Heart left ventricle (tissue), 13 donors: ENCODE measurements around the gene IQSEC1.

Experiments
- POLR2A ChIP-seq, 2 donors: fragments of 450-650 bp; IDR thresholded peaks; one replicate each; pipeline ENCODE4 v1.6.1; 2017; ENCODE audit warnings: antibody characterized with exemption in 2 of 2, mild to moderate bottlenecking in 2 of 2, moderate library complexity in 2 of 2
- TF ChIP-seq, protein P1 (sequence below), 12 donors: fragments of 200-600 bp; sonication (generic) in 4 of 12; IDR thresholded peaks; one replicate each; pipeline versions ENCODE4 v1.5.0 to v1.8.0; 2018 to 2022; ENCODE audit warnings: antibody characterized with exemption in 12 of 12, mild to moderate bottlenecking in 5 of 12
- donor health status: ischemic (EF 13 %, LVEDD 7.1; RV severe dilation, severe dysfunction).
- donor health status: DM: no; HTN: yes; CAD: no.
- donor health status: DM: no; HTN: no; CAD: no.
- donor health status: ischemic (EF 25% LVEDD 6.9; RV normal size, moderate dysfunction).
- donor health status: ischemic (EF 25% LVEDD 5.7; RV mildly dilated, moderate dysfunction).
- donor health status: ischemic (EF 35%, LVEDD 5.7; RV mildly dilated, moderate dysfunction).
- donor health status: nonischemic (EF 11% LVEDD 7.7; RV severe dilation, severe dysfunction).
- donor health status: DM: yes; HTN: yes; CAD: no.
- donor health status: PGD.
- donor health status: ischemic (EF 29% LVEDD 5.4; RV normal size, mild dysfunction).
- donor health status: nonischemic (EF 23%, LVEDD 6.1; RV moderate dilation, normal function).

DNA sequence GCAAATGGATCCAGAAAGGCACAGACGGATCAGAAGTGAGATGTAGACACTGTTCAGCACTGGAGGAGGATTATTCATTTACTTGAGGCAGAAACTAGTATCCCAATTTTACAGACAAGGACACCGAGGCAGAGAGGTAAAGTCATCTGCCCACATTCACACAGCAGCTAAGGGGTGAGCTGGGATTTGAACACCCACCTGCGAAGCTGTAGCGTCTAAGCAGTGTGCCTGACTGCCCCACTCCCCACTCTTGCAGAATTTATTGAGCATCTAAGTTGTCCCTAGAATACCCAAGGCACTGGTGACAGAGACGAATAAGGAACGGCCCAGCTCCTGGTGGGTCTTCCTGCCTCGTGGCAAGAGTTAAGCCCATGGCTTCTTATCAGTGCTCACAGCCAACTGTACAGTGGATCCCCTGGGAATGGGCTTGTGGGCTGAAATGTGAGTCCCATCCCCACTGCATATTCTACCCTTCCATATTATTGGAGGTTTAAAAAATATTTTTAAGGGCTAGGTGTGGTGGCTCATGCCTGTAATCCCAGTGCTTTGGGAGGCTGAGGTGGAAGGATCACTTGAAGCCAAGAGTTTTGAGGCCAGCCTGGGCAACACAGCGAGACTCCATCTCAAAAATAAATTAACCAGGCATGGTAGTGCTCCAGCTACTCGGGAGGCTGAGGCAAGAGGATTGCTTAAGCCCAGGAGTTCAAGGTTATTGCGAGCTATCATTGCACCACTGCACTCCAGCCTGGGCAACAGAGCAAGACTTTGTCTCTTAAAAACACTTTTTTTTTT, 77.6 kb downstream of the IQSEC1 start:
- no peak for TF ChIP-seq POLR2A (IDR thresholded peaks at IDR 0.05)
- TF ChIP-seq, protein P1, sequence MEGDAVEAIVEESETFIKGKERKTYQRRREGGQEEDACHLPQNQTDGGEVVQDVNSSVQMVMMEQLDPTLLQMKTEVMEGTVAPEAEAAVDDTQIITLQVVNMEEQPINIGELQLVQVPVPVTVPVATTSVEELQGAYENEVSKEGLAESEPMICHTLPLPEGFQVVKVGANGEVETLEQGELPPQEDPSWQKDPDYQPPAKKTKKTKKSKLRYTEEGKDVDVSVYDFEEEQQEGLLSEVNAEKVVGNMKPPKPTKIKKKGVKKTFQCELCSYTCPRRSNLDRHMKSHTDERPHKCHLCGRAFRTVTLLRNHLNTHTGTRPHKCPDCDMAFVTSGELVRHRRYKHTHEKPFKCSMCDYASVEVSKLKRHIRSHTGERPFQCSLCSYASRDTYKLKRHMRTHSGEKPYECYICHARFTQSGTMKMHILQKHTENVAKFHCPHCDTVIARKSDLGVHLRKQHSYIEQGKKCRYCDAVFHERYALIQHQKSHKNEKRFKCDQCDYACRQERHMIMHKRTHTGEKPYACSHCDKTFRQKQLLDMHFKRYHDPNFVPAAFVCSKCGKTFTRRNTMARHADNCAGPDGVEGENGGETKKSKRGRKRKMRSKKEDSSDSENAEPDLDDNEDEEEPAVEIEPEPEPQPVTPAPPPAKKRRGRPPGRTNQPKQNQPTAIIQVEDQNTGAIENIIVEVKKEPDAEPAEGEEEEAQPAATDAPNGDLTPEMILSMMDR (IDR thresholded peaks at IDR 0.05), result no peak
